GM19455 (cell line): ENCODE data around the gene RNF126.
"Not testable (repeated sequence)": the region's sequence is repeated elsewhere in the genome, so short reads cannot be mapped to it uniquely, and the experiment has no call there.

ENCODE experiments used
- ATAC-seq: cut with Tn5 transposase; IDR thresholded peaks from one replicate; pipeline ENCODE4 v1.9.1; 2021; ENCODE audit not compliant: unreplicated experiment

Gene RNF126

GRCh38 chr19:686589-687297 is 23.7 kb upstream of the RNF126 start:
- ATAC-seq = no peak

DNA sequence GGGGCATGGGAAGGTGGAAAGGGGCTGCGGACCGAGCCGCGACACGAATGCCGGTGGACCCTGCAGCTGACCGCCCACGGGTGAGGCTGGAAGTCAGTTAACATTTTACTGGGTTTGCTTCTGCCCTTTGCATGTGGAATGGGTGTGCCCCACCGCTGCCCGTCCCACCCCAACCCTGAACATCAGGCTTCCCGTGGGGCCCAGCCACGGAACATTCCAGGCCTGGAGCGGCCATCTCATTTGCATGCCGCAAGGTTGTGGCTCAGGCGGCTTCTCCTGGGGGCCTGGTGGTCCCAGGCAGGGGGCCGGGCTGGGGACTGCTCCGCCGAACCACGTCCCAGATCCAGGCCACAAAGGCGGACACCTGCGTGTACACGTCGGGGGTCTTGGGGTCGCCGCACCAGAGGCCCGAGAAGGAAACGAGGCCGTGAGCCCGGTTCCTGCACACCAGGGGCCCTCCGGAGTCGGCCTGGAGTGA is 22.5 kb upstream of the RNF126 start:
- no peak for ATAC-seq

- no peak for ATAC-seq
Measured at GRCh38 chr19:682678-683320, 19.8 kb upstream of the RNF126 start.

DNA sequence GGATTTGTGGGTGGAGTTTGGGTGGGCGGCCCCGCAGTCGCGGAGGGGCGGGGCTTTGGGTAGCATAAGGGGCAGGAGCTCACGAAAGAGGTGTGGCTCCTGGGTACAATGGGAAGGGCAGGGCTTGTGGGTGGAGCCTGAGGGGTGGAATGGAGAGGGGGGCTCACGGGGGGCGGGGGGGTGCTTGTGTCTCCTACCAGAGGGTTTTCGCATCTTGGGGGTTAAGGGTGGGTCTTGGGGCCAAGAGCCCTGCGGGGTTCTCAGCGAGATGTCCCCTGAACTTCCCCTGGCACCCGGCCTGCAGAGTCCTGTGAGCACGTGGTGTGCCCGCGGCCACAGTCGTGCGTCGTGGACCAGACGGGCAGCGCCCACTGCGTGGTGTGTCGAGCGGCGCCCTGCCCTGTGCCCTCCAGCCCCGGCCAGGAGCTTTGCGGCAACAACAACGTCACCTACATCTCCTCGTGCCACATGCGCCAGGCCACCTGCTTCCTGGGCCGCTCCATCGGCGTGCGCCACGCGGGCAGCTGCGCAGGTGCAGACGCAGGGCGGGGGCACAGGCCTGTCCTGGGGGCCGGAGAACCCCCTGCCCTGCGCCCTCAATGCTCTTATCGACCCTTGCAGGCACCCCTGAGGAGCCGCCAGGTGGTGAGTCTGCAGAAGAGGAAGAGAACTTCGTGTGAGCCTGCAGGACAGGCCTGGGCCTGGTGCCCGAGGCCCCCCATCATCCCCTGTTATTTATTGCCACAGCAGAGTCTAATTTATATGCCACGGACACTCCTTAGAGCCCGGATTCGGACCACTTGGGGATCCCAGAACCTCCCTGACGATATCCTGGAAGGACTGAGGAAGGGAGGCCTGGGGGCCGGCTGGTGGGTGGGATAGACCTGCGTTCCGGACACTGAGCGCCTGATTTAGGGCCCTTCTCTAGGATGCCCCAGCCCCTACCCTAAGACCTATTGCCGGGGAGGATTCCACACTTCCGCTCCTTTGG is 18.3 kb upstream of the RNF126 start:
- no peak for ATAC-seq

GRCh38 chr19:680287-681028 is 17.4 kb upstream of the RNF126 start:
- ATAC-seq = peak; percentile 69

- ATAC-seq = peak; percentile 18
Measured at GRCh38 chr19:679418-680286, 16.6 kb upstream of the RNF126 start.

- no peak for ATAC-seq
Measured at GRCh38 chr19:678791-679388, 15.9 kb upstream of the RNF126 start.

- ATAC-seq = no peak
Measured at GRCh38 chr19:677601-678436, 14.8 kb upstream of the RNF126 start.

DNA sequence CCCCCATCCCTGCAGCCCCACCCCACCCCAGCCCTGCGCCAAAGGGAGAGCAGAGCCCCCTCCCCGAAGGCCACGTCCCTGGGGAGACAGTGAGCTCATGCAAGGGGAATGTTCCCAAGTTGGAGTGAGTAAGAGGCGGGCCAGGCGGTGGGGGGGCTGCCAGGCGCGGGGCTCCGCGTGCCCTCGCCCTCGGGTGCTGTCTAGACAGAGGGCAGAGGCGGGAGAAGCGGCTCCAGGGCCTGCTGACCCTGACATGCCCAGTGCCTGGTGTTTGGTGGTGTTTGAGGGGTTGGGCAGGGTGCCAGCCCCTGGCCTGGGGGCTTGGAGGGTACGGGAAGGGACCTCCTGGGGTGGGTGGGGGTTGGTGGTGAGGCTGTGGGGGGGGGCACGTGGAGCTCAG is 14.2 kb upstream of the RNF126 start:
- no peak for ATAC-seq

- ATAC-seq = no peak
Measured at GRCh38 chr19:676339-677105, 13.5 kb upstream of the RNF126 start, which contains the start of gene FSTL3. FSTL3 (plus strand) TSS chr19:676392; CDS start chr19:676424, 32 bp downstream.

- no peak for ATAC-seq
Measured at GRCh38 chr19:676007-676338, 13.0 kb upstream of the RNF126 start.

DNA sequence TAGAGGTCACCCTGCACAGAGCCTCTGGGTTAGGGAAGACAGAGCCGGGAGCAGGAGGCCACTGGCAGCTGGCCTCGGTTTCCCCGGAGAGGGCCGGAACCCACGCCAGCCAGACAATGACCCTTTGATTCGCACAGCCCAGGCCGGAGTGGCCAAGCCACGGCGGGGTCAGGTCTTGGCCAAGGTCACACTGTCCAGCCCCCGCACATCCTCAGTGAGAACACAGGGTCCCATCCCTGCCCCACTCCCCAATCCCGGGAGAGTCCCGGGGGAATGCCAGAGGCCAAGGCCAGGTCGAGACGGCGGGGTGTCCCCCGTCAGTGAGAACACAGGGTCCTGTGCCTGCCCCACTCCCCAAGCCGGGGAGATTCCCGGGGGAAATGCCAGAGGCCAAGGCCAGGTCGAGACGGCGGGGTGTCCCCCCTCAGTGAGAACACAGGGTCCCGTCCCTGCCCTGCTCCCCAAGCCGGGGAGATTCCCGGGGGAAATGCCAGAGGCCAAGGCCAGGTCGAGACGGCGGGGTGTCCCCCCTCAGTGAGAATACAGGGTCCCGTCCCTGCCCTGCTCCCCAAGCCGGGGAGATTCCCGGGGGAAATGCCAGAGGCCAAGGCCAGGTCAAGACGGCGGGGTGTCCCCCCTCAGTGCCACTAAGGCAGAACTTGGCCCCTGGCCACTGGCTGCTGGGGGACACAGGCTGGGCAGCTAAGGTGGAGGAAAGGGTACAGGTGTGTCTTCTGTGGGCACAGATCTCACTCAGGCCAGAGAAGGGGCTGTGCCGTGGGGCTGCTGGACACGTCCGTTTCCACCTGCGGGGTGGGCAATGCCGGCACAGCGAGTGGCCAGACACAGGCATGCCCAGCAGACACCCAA is 11.5 kb upstream of the RNF126 start:
- ATAC-seq = no peak

GRCh38 chr19:670609-671075 is 7.6 kb upstream of the RNF126 start:
- ATAC-seq = no peak

- ATAC-seq = not testable (repeated sequence)
Measured at GRCh38 chr19:668675-669434, 5.8 kb upstream of the RNF126 start.

DNA sequence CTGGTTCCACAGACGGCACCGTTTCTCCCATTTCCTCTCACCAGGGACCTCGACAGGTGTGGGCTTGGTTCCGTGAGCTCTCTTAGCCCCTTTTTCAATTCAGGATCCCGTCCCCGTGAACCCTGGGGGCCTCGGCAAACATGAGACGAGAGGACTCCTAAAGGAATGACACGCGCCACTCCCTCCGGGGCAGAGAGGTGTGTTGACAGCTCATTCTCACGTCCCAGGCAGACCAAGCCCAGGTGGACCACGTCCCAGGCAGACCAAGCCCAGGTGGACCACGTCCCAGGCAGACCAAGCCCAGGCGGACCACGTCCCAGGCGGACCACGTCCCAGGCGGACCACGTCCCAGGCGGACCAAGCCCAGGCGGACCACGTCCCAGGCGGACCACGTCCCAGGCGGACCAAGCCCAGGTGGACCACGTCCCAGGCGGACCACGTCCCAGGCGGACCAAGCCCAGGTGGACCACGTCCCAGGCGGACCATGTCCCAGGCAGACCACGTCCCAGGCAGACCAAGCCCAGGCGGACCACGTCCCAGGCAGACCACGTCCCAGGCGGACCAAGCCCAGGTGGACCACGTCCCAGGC is 4.1 kb upstream of the RNF126 start:
- ATAC-seq = not testable (repeated sequence)
